Sciatic nerve (tissue), 2 donors: ENCODE data around the gene UNC5C. TPM values are rescaled to one million over a fixed set of nuclear protein-coding genes. Genes with fewer than 3 reads are reported as not detected.

Source experiments
- ATAC-seq: fragments of 200-7000 bp; cut with Tn5 transposase; one replicate; pipeline ENCODE4 v1.9.1; 2020; ENCODE audit warnings: mild to moderate bottlenecking, moderate library complexity
- DNase-seq: peaks from one replicate; pipeline ENCODE4 v3.0.0-alpha.2; 2020; ENCODE audit warnings: low spot score
- intact Hi-C: fragments of 100-400 bp; cut with DNase I; formaldehyde crosslinking; loops from one replicate; pipeline ENCODE4 v1.14.2; 2022
- total RNA-seq: library from RNA; stranded (reverse); fragmentation: NEBNext Ultra II Directional; extraction: Animal tissue kit (Norgen Biotek cat#: 25700); gene quantifications from one replicate; pipeline ENCODE4 v1.2.1, GENCODE V29; 2021
- donor health status: DM: no; HTN: no; CAD: no.
- donor health status: DM: no; HTN: no; CAD: no.

Gene UNC5C
- total RNA-seq, 1 donor from 2014 or later: 4.5 TPM

DNA sequence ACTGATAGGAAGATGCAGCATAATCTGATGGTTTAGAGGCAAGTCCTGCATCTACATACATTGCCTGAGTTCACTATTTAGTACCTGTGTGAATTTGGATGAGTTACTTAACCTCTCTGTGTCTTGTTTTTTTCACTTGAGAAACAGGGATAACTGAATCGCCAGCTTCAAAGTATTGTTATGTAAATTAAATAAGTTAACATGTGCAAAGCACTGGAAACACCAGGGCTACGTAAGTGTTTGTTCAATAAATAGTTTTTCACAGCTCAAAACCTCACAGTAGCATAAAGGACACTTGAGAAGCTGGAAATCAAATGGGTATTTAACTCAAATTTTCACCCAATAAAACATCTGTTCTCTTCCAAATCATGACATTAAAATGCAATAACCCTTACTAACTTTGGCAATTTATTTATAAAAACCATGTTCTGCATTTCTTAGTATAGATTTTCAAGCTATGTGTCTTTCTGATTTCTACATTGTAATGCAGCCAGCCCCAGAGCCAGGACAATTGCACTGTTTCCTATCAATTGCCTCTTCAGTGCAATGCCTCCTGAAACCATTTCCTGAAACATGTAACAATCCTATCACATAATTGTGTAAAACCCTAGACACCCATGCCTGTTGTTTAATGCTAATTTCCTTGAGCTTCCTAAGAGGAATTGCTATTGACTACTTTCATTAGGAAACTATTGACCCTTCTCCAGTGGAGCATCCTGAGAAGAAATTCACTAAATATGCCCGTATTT, 177.1 kb downstream of the UNC5C start:
- no peak for ATAC-seq
- no peak for DNase-seq
- intact Hi-C loops: no loop called here

DNA sequence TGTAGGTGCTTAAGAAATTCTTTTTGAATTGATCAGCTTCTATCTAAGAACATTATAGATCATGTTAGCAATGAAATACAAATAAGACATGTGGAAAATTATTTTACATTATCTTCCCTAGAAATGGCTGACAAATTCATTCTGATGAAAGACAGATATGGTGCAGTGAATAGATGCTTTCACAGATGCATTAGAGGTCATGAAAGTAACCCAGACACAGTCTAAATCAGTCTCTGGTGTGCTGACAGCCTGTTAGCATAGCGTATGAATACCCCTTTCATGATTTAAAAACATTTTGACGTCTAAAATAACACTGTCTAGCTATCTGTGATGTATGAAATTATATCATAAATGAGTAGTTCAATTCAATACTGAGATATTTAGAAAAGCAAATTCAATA, 180.9 kb downstream of the UNC5C start:
- intact Hi-C loops: no loop called here
- DNase-seq: no peak
- ATAC-seq: no peak

DNA sequence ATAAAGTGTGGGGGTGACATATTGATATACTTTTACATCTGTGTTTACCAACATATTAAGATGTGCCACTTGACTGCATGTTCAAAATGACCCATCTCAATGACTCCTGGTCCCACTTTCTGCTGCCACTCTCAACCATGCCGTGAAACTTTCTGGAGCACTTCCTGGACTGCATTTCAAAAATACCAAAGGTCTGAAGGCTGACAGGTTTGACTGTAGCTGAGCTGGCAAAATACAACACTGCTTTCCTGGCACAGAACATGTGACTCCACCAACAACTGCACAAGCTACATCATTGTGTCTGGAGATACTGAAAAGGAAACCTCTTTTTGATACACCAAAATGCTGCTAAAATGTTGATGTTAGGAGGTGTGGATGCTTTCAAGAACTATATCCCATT, 184.8 kb downstream of the UNC5C start:
- DNase-seq: no peak
- no peak for ATAC-seq
- intact Hi-C loops: no loop called here

DNA sequence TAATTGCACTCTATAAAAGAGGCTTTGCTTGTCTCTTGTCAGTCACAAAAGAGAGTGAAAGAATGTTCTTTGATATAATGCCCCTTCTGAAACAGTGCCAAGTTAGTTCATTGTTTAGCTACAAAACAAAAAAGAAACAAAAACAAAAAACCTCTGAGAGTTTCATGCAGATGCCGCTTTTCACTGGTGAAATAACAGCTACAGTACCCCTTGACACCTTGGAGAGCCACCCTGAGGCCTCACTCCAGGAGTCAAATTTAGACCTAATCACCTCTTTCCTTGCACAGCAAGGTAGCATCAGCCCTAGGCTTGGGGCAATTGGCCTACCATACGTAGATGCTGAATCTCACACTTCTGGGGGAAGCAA, 185.2 kb downstream of the UNC5C start:
- DNase-seq: no peak
- ATAC-seq: no peak
- intact Hi-C loops: no loop called here

DNA sequence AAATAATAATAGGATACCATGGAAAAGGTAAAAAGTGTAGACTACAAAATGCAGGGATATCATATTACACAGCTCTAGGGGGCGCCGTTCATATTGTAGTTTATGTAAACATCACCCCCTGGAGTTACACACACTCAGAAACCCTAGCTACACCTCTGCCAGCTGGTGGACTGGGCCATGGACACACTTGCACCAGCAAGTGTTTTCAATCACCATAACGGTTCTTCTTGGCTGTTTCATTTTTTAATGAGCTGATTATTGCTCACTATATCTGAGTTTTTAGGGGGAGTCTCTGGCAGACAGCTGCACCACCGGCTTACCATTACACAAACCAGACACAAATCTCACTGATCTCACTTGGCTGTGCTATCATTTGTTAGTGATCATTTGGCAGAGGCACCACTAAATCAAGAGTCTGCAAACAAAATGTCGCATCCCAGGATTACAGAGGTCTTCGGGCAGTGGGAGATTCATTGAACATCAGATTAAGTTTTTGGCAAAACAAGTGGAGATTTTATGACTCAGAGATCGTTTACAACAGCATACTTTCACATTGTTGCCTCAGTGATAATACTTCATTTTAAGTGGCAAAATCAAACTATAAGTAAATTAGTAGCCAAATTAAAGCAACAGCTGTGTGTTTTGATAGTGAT, 185.7 kb downstream of the UNC5C start:
- intact Hi-C loops: no loop called here
- ATAC-seq (peak; percentile 55), DNase-seq (no peak)

DNA sequence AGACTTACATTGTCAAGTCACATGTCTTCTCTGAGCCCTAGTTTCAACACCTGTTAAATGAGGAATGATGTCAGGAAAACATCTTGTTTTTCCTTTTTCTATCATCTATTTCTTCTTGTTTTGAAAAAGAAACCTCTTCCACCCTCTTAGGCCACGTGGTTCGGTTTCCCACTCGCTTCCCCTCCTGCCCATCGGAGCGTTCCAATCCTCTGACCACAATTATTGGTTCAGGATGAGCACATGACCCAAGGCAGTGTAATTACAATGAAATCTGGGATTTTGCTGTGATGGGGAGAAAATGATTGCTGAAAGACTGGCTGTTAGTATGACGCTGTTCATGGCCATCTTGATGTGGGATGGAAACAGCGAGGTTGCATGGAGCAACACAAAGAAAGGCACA, 186.7 kb downstream of the UNC5C start:
- intact Hi-C loops: no loop called here
- ATAC-seq (no peak), DNase-seq (no peak)

DNA sequence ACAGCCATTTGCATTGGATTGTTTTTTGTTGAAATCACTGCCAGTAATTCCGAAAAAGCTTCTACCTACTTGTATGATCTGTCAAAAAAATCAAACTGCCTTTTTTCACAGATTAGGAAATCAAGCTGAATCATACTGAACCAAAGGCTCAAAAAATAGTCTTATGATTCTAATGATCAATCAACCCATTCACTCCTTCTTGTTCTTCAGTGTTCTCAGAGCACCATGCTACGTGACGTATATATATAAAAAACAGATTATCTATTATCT, 187.1 kb downstream of the UNC5C start:
- intact Hi-C loops: no loop called here
- DNase-seq (no peak), ATAC-seq (no peak)

DNA sequence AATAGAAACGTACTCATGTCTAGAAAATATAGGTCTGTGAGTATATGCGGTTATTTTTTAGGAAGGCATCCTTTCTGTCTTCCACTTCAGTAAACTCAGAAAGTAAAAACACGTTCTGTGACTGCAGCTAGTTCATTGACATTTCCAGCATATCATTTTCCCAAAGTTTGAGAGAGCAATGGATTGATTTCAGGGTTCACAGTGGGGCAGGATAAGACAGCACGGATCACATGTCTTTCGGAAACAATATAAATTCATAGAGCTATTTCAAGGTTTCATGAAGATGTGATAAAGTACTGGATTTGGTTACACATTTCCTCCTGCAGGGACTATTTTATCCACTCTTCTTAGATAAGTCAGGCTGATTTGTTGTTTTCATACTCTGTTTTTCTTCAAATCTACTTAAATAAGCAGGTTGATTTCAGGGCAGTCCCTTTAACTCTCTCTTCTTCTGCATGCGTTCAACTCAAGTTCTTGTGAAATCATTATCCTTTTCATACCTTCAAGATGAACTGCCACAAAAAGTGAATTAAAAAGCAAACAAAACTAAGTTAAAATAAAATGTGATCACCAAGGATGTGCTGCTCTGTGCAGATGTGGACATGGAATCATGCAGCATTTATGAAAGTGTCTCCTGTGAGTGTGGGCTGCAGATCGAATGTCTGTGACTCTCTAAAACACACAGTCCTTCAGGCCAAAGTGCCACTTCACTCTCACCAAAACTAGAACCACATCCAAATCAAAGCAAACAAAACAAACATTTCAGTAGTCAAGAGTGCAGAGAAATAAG, 187.7 kb downstream of the UNC5C start:
- intact Hi-C loops: no loop called here
- no peak for ATAC-seq

DNA sequence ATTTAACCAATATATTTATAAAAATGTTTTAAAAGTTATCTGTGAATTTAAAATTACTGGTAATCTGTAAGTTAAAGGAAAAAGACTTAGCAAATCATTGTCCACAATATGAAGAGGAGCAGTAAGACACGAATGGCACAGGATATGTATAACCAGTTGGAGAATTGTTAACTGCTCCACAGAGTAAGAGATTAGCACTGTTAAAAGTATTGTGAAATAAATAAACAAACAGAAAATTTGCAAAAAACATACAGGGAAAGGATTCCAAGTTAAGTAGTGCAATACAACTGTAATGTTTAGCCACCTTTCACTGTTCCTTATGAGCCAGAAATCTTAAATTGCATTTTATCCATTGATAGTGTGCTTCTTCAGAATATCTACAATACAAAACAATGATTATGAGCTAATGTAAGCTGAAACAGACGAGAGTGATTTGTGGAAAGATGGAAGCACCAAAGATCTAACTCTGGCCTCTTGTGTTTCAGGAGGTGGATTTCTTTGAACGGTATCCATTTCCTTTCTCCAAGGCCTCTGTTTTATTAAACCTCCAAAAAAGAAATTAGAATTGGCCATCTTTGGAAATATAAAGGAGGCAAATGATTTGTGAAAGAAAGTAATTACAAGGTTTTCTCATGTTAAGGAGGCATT, 188.4 kb downstream of the UNC5C start:
- intact Hi-C loops: no loop called here
- ATAC-seq (no peak), DNase-seq (no peak)

More for the DNA sequence above, 187.7 kb downstream of the UNC5C start:
- DNase-seq: no peak

DNA sequence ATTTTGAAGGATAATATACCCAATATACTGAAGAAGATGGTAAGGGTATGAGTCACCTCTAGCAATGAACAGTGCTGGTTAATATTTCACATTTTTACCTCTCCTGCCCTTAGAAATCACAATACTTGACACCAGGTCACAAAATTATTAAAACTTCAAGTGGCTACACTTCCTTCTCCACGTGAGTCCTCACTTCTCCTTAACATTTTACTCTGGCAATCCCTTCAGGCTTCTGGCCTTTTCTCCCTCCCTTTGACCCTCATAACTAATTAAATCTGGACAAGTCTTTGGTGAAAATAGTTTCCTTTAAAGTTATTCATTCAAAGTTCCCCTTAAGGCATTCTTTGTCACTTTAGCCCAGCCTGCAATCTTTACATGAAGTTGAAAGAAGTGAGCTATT, 190.4 kb downstream of the UNC5C start:
- no peak for DNase-seq
- intact Hi-C loops: no loop called here
- no peak for ATAC-seq

DNA sequence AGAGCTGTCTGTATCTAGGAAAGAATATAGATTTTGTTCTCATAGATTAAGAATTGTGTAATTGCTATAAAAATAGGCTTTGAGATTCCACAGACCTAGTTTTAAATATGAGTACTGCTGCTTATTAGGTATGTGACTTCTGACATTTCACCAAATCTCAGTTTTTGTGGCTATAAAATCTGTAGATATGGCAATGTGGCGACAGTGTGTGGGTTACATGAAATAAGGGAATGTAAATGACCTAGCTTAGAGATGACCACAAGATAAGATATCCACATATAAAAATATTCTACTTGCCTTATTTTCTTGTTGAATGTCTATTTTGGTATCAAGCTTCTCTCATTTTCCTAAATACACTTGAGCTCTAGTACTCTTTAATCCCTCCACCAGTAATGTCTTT, 193.8 kb downstream of the UNC5C start:
- intact Hi-C loops: no loop called here
- ATAC-seq: no peak
- no peak for DNase-seq

DNA sequence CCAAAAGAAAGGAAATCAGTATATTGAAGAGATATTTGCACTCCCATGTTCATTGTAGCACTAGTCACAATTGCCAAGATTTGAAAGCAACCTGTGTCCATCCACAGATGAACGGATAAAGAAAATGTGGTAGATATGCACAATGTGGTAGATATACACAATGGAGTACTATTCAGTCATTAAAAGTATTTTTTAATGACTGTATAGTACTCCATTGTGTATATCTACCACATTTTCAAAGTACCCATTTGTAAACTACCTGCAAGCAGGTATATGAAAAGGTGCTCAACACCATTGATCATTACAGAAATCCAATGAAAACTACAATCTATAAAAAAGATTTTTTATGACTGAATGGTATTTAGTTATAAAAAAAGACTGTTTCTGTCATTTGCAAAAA, 200.4 kb downstream of the UNC5C start:
- intact Hi-C loops: no loop called here
- DNase-seq: no peak
- ATAC-seq: no peak

DNA sequence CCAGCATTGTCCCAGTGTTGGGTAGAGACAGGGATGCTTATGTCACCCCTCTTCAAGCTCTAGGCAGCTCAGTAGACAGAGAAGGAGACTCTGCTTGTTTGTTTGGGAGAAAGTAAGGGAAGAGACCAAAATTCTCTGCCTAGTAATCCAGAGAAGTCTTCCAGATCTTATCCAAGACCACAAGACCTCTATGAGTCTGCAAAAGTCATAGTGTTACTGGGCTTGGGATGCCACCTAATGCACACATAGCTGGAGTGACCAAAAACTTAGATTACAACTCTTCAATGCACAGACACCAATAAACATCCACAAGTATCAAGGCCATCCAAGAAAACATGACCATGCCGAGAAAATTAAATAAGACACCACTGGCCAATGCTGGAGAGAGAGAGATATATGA, 205.5 kb downstream of the UNC5C start:
- ATAC-seq (no peak), DNase-seq (no peak)
- intact Hi-C loops: no loop called here

DNA sequence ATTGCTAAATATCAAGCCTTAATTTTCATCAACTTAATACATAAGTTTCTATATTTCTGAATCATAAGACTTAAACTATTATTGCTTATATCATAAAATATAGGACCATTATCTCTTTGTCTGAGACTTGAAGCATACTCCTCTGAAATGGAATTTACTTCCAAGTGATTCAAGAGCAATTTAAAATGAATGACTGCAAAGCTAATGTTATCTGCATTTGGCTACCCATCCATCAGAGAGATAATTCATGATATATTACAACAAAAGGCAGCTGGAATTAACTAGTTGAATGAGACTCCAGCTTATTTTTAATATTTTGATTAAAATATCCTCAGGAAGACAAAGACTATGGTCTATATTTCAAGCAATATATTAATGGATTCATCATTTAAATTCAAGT, 208.6 kb downstream of the UNC5C start:
- ATAC-seq (no peak), DNase-seq (no peak)
- intact Hi-C loops: no loop called here

DNA sequence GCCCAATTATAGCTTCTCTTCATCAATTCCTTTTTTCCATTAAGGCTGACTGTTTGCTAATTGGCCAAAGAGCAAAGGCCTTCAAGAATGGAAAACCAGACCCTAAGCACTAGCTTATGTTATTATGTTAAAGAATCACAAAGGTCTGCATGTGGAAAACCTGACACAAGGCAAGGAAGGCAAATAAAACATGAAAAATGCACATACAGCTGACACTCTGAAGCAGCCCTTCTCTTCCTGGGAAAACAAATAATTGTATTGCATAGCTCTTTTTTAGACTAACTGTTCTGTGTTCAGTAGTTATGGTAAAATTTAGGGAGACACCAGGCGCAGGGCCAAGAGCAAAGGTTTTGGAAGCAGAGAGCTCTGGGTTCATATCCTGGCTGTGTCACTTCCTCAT, 223.1 kb downstream of the UNC5C start:
- no peak for ATAC-seq
- no peak for DNase-seq
- intact Hi-C loops: no loop called here

DNA sequence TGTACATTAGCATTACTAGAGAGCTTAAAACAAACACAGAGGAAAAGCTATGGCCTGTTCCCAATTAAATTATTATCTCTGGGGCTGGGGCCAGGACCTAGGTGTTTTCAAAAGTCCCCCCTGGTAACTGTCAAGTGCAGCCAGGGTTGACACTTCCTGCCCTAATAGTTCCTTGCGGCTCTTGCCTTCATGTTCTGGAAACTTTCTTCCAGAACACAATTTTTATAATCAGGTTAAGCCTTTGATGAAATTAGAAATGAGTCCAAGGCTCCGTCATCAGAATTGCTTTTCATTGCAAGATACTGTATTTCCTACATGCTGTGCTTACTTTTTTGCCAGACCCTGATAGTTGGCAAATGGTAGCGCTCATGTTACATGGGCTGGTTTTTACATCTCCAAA, 229.6 kb downstream of the UNC5C start:
- no peak for ATAC-seq
- intact Hi-C loops: no loop called here

DNA sequence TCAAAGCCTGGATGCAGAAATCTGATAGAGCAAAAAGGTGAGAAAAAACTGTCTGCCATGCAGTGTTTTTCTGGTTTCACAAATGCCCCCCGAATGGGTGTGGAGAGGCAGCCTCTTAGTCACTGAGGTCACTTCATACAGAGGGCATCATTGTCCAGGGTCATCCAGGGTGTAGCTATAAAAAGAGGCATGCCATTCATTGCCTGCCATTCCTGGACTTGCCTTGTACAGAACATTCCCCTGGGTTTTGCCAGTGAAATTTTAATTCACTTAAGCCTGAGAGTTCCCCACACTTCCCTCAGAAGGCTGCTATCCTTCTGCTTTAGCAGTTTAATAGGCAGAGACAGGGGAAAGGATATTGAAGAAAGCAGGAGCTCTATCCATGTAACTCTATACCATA, 230.3 kb downstream of the UNC5C start:
- no peak for ATAC-seq
- DNase-seq: no peak
- intact Hi-C loops: no loop called here

More for the DNA sequence above, 229.6 kb downstream of the UNC5C start:
- no peak for DNase-seq

DNA sequence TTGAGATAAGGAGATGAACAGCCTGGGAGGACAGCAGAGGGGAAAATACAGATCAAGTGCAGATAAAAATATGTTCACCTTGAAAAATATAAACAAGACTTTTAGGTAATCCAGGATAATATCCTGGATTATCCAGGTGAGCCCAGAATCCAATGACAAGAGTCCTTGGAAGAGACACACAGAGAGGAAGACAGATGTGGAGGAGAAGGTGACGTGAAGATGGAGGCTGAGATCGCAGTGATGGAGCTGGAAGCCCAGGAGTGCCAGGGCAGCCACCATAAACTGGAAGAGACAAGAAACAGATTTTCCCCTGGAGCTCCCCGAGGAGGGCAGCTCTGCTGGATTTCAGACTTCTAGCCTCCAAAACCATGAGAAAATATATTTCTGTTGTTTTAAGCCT, 230.7 kb downstream of the UNC5C start:
- ATAC-seq: no peak
- DNase-seq: no peak
- intact Hi-C loops: no loop called here

DNA sequence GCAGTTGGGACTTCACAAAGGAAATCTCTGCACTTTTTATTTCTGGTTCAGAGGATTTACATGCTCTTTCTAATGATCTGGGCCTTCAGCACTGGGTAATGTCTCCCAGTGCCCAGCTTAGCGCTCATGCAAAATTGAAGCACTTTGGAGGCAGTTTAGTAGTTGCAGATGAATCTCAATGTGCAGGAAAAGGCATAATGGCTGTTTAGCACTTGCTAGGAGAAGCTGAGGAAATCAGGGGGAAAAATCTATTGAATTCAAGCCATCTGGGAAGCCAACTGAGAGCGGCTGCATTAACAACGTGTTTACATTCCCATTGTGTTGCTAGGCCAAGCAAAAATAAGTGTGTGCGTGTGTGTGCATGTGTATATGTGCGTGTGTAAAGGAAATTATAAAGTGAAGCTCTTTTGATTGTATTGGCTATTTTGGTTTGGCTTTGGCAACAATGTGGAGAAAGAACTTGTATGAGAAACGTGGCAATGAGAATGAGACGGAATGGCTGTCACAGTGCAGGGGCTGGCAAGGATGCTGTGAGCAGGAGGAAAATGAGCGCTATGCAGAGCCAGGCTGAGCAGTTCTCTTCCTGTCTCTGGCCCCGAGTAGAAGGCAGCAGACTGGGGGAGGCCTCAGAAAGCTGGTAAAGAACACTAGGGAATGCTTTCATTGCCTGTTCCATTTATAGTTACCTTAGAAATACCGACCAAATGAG, 231.5 kb downstream of the UNC5C start:
- DNase-seq (no peak), ATAC-seq (no peak)
- intact Hi-C loops: no loop called here
